Measurements from ENCODE around the gene PLLP.
"Not testable (repeated sequence)": the region's sequence is repeated elsewhere in the genome, so short reads cannot be mapped to it uniquely, and the experiment has no call there.

PLLP gene

GRCh38 chr16:57271063-57271345, 13.5 kb downstream of the PLLP start:
- DNase-seq, result no peak

GRCh38 chr16:57270221-57271062, 14.0 kb downstream of the PLLP start:
- peak; percentile 89 for DNase-seq

- DNase-seq, result no peak
Observed at GRCh38 chr16:57268804-57269800, 15.4 kb downstream of the PLLP start.

- not testable (repeated sequence) for DNase-seq
Observed at GRCh38 chr16:57267343-57267742, 17.1 kb downstream of the PLLP start.

GRCh38 chr16:57266531-57267260, 17.8 kb downstream of the PLLP start:
- DNase-seq, result no peak

- DNase-seq, result peak; percentile 75
Observed at GRCh38 chr16:57265850-57266530, 18.5 kb downstream of the PLLP start.

- no peak for DNase-seq
Observed at GRCh38 chr16:57264950-57265371, 19.5 kb downstream of the PLLP start.

GRCh38 chr16:57264381-57264780, 20.1 kb downstream of the PLLP start:
- DNase-seq, result no peak

GRCh38 chr16:57263541-57264351, 20.7 kb downstream of the PLLP start:
- no peak for DNase-seq

GRCh38 chr16:57262841-57263540, 21.5 kb downstream of the PLLP start:
- DNase-seq, result peak; percentile 55

- no peak for DNase-seq
Observed at GRCh38 chr16:57261806-57262205, 22.7 kb downstream of the PLLP start.

GRCh38 chr16:57260294-57260929, 24.1 kb downstream of the PLLP start:
- peak; percentile 79 for DNase-seq

- DNase-seq, result no peak
Observed at GRCh38 chr16:57258910-57259475, 25.5 kb downstream of the PLLP start.

GRCh38 chr16:57258226-57258909, 26.1 kb downstream of the PLLP start:
- DNase-seq, result no peak

- DNase-seq, result no peak
Observed at GRCh38 chr16:57257455-57258070, 26.9 kb downstream of the PLLP start.

- no peak for DNase-seq
Observed at GRCh38 chr16:57256601-57257395, 27.7 kb downstream of the PLLP start.

GRCh38 chr16:57255686-57256415, 28.6 kb downstream of the PLLP start:
- DNase-seq, result no peak

Data from midbrain (tissue), 1 donor.